Measurements from ENCODE around the gene PUDP. TPM values are rescaled to one million over a fixed set of nuclear protein-coding genes. Genes with fewer than 3 reads are reported as not detected.

Gene PUDP
- total and polyA plus RNA-seq, 7 experiments from 2014 or later, result 6.2 to 16.5 (median 10.5) TPM

DNA sequence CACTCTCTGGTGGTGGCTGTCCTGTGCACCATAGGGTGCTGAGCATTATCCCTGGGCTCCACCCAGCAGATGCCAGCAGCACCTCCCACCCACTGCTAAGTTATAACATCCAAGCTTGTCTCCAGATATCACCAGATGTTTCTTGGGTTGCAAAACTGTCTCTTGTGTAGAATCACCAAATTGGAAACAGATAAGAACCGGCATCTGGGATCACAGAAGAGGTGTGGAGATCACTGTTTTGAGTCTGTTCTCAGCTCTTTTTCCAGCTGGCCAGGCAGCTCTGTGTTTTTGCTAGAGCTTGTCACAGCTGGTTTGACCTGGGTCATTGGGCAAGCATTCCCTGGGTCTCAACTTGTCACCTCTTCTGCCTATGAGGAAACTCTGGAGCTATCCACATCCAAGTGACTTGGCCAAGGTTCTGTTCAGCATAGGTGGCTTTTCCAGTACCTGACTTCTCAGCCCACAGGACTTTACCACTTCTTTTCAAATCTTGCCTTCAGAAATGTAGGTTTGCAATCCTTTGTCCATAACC, 15.3 kb upstream of the PUDP start:
- Histone ChIP-seq H3K27me3 (ENCODE audit: control insufficient read depth in 2 of 2, insufficient read depth in 2 of 2, low read length in 2 of 2) (no peaks in the 10 kb centered on the region), H3K36me3 (ENCODE audit: control insufficient read depth in 2 of 3, insufficient read depth in 3 of 3, low read length in 3 of 3) (no peaks in the 10 kb centered on the region), H3K4me1 (ENCODE audit: control insufficient read depth in 2 of 2, insufficient read depth in 2 of 2, low read length in 2 of 2) (no peaks in the 10 kb centered on the region), H3K9me3 (ENCODE audit: control insufficient read depth in 2 of 3, low read length in 3 of 3) (no peaks in the 10 kb centered on the region), H3K4me3 (ENCODE audit: low read length) (no peak overlapping the region), H3K27ac (ENCODE audit: low read depth, low read length) (no peak overlapping the region)
- ChIA-PET POLR2A (no interaction called here), CTCF (no interaction called here)
- Mint-ChIP-seq H3K4me1 (peaks cover 0 to 2% (median 0%) of the 10 kb centered on the region in 7 donors), H3K4me3 (no peak overlapping the region), H3K27me3 (no peaks in the 10 kb centered on the region), H3K36me3 (peaks cover 0 to 1% (median 0%) of the 10 kb centered on the region in 5 donors), H3K27ac (no peak overlapping the region), H3K9me3 (no peaks in the 10 kb centered on the region)
- no peak for ATAC-seq
- intact Hi-C loops (cut with micrococcal nuclease), result no loop called here
- DNase-seq, result no peak

- Histone ChIP-seq H3K36me3 (ENCODE audit: control insufficient read depth in 2 of 3, insufficient read depth in 3 of 3, low read length in 3 of 3) (no peaks in the 10 kb centered on the region), H3K27ac (ENCODE audit: low read depth, low read length) (no peak overlapping the region), H3K4me3 (ENCODE audit: low read length) (no peak overlapping the region), H3K27me3 (ENCODE audit: control insufficient read depth in 2 of 2, insufficient read depth in 2 of 2, low read length in 2 of 2) (no peaks in the 10 kb centered on the region), H3K9me3 (ENCODE audit: control insufficient read depth in 2 of 3, low read length in 3 of 3) (no peaks in the 10 kb centered on the region), H3K4me1 (ENCODE audit: control insufficient read depth in 2 of 2, insufficient read depth in 2 of 2, low read length in 2 of 2) (no peaks in the 10 kb centered on the region)
- peaks cover 0 to 2% (median 0%) of the 10 kb centered on the region in 7 donors for H3K4me1 Mint-ChIP-seq
- no peak overlapping the region for H3K4me3 Mint-ChIP-seq
- ChIA-PET CTCF (no interaction called here), POLR2A (no interaction called here)
- H3K27me3 Mint-ChIP-seq, result peaks cover 0 to 2% (median 0%) of the 10 kb centered on the region in 5 donors
- intact Hi-C loops (cut with micrococcal nuclease), result no loop called here
- H3K27ac Mint-ChIP-seq, result no peak overlapping the region
- DNase-seq (no peak), ATAC-seq (no peak)
- peaks cover 0 to 2% (median 0%) of the 10 kb centered on the region in 11 donors for H3K9me3 Mint-ChIP-seq
- H3K36me3 Mint-ChIP-seq, result peaks cover 0 to 7% (median 0%) of the 10 kb centered on the region in 5 donors
Observed at GRCh38 chrX:7159149-7159861, 11.4 kb upstream of the PUDP start.

- Histone ChIP-seq H3K27me3 (ENCODE audit: control insufficient read depth in 2 of 2, insufficient read depth in 2 of 2, low read length in 2 of 2) (no peaks in the 10 kb centered on the region), H3K27ac (ENCODE audit: low read depth, low read length) (no peak overlapping the region), H3K9me3 (ENCODE audit: control insufficient read depth in 2 of 3, low read length in 3 of 3) (no peaks in the 10 kb centered on the region), H3K4me3 (ENCODE audit: low read length) (no peak overlapping the region), H3K4me1 (ENCODE audit: control insufficient read depth in 2 of 2, insufficient read depth in 2 of 2, low read length in 2 of 2) (no peaks in the 10 kb centered on the region), H3K36me3 (ENCODE audit: control insufficient read depth in 2 of 3, insufficient read depth in 3 of 3, low read length in 3 of 3) (no peaks in the 10 kb centered on the region)
- H3K4me3 Mint-ChIP-seq, result no peak overlapping the region
- intact Hi-C loops (cut with micrococcal nuclease), result no loop called here
- ATAC-seq, result no peak
- peaks cover 0 to 2% (median 0%) of the 10 kb centered on the region in 5 donors for H3K27me3 Mint-ChIP-seq
- ChIA-PET CTCF (no interaction called here), POLR2A (no interaction called here)
- H3K27ac Mint-ChIP-seq, result no peak overlapping the region
- H3K9me3 Mint-ChIP-seq, result peaks cover 0 to 2% (median 0%) of the 10 kb centered on the region in 11 donors
- no peak for DNase-seq
- H3K4me1 Mint-ChIP-seq, result peaks cover 0 to 2% (median 0%) of the 10 kb centered on the region in 7 donors
- H3K36me3 Mint-ChIP-seq, result peaks cover 0 to 7% (median 0%) of the 10 kb centered on the region in 5 donors
Observed at GRCh38 chrX:7158468-7158990, 10.6 kb upstream of the PUDP start.

GRCh38 chrX:7156879-7157278, 8.9 kb upstream of the PUDP start:
- H3K9me3 Mint-ChIP-seq, result peaks cover 0 to 2% (median 0%) of the 10 kb centered on the region in 11 donors

GRCh38 chrX:7155163-7155562, 7.2 kb upstream of the PUDP start:
- POLR2A ChIA-PET, result interaction anchor here (0.7 kb wide), 1 partner anchor 9 kb away, joined by 5 read pairs; no protein-coding TSS in a partner anchor
- H3K27ac ChIP-seq (ENCODE audit: low read depth, low read length), result no peak overlapping the region
- no peak overlapping the region for H3K27ac Mint-ChIP-seq

More at GRCh38 chrX:7156879-7157278, 8.9 kb upstream of the PUDP start:
- Histone ChIP-seq H3K4me3 (ENCODE audit: low read length) (no peak overlapping the region), H3K27me3 (ENCODE audit: control insufficient read depth in 2 of 2, insufficient read depth in 2 of 2, low read length in 2 of 2) (no peaks in the 10 kb centered on the region), H3K36me3 (ENCODE audit: control insufficient read depth in 2 of 3, insufficient read depth in 3 of 3, low read length in 3 of 3) (no peaks in the 10 kb centered on the region), H3K9me3 (ENCODE audit: control insufficient read depth in 2 of 3, low read length in 3 of 3) (no peaks in the 10 kb centered on the region), H3K27ac (ENCODE audit: low read depth, low read length) (no peak overlapping the region), H3K4me1 (ENCODE audit: control insufficient read depth in 2 of 2, insufficient read depth in 2 of 2, low read length in 2 of 2) (no peaks in the 10 kb centered on the region)
- ChIA-PET POLR2A (no interaction called here), CTCF (no interaction called here)
- H3K4me3 Mint-ChIP-seq, result no peak overlapping the region
- DNase-seq (no peak), ATAC-seq (no peak)
- peaks cover 0 to 6% (median 0%) of the 10 kb centered on the region in 7 donors for H3K4me1 Mint-ChIP-seq
- intact Hi-C loops (cut with micrococcal nuclease), result no loop called here
- H3K27me3 Mint-ChIP-seq, result peaks cover 0 to 2% (median 0%) of the 10 kb centered on the region in 5 donors
- no peak overlapping the region for H3K27ac Mint-ChIP-seq
- H3K36me3 Mint-ChIP-seq, result peaks cover 0 to 7% (median 0%) of the 10 kb centered on the region in 5 donors

DNA sequence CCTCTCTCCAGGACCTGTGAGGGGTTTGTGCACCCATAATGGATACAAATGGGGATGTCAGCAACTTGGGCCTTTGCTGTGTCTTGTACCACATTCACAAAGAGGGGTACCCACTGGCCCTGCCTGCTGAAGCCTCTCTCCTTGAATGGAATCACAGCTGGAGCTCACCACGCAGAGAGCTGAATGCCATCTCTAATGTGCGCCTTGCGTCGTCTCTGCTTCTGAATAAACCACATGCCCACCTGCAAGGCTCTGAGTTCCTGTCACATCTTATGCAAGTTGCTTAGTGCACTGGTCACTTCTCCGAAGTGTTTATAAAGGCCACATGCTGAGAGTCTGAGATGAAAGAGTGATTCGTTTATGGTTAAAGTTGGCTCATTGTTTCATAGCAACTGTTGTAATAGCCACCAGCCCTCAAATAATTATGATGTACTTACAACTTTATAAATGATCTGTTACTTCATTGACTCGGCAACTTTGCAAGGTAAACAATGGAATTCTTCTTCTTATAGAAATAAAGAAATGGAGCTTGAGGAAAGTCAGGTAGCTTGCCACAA, 6.2 kb upstream of the PUDP start:
- peak overlapping the region in 1 of 9 donors; percentile 70 for H3K27ac Mint-ChIP-seq
- intact Hi-C loops (cut with micrococcal nuclease), result no loop called here

More at GRCh38 chrX:7155163-7155562, 7.2 kb upstream of the PUDP start:
- Mint-ChIP-seq H3K4me1 (peaks cover 0 to 6% (median 0%) of the 10 kb centered on the region in 7 donors), H3K36me3 (peaks cover 0 to 7% (median 0%) of the 10 kb centered on the region in 5 donors), H3K9me3 (peaks cover 0 to 2% (median 0%) of the 10 kb centered on the region in 11 donors), H3K4me3 (no peak overlapping the region), H3K27me3 (peaks cover 0 to 2% (median 0%) of the 10 kb centered on the region in 5 donors)
- Histone ChIP-seq H3K27me3 (ENCODE audit: control insufficient read depth in 2 of 2, insufficient read depth in 2 of 2, low read length in 2 of 2) (no peaks in the 10 kb centered on the region), H3K9me3 (ENCODE audit: control insufficient read depth in 2 of 3, low read length in 3 of 3) (no peaks in the 10 kb centered on the region), H3K36me3 (ENCODE audit: control insufficient read depth in 2 of 3, insufficient read depth in 3 of 3, low read length in 3 of 3) (no peaks in the 10 kb centered on the region), H3K4me1 (ENCODE audit: control insufficient read depth in 2 of 2, insufficient read depth in 2 of 2, low read length in 2 of 2) (no peaks in the 10 kb centered on the region), H3K4me3 (ENCODE audit: low read length) (no peak overlapping the region)
- CTCF ChIA-PET, result interaction anchor here (0.7 kb wide), 1 partner anchor 517 kb away, joined by 5 read pairs; no protein-coding TSS in a partner anchor
- ATAC-seq (no peak), DNase-seq (no peak)
- intact Hi-C loops (cut with micrococcal nuclease), result no loop called here

More for the DNA sequence above, 6.2 kb upstream of the PUDP start:
- DNase-seq (no peak), ATAC-seq (no peak)
- no peaks in the 10 kb centered on the region for H3K9me3 ChIP-seq (ENCODE audit: control insufficient read depth in 2 of 3, low read length in 3 of 3)
- H3K27me3 Mint-ChIP-seq, result peaks cover 0 to 2% (median 0%) of the 10 kb centered on the region in 5 donors
- peak overlapping the region in 1 of 10 donors; percentile 39 for H3K4me3 Mint-ChIP-seq
- CTCF ChIA-PET, result interaction anchor here (0.7 kb wide), 1 partner anchor 518 kb away, joined by 5 read pairs; no protein-coding TSS in a partner anchor
- peaks cover 0 to 2% (median 0%) of the 10 kb centered on the region in 11 donors for H3K9me3 Mint-ChIP-seq
- H3K4me1 Mint-ChIP-seq, result peaks cover 0 to 6% (median 0%) of the 10 kb centered on the region in 7 donors
- POLR2A ChIA-PET, result no interaction called here
- peaks cover 0 to 7% (median 0%) of the 10 kb centered on the region in 5 donors for H3K36me3 Mint-ChIP-seq
- H3K27me3 ChIP-seq (ENCODE audit: control insufficient read depth in 2 of 2, insufficient read depth in 2 of 2, low read length in 2 of 2), result no peaks in the 10 kb centered on the region
- H3K36me3 ChIP-seq (ENCODE audit: control insufficient read depth in 2 of 3, insufficient read depth in 3 of 3, low read length in 3 of 3), result no peaks in the 10 kb centered on the region
- no peaks in the 10 kb centered on the region for H3K4me1 ChIP-seq (ENCODE audit: control insufficient read depth in 2 of 2, insufficient read depth in 2 of 2, low read length in 2 of 2)
- H3K4me3 ChIP-seq (ENCODE audit: low read length), result no peak overlapping the region
- H3K27ac ChIP-seq (ENCODE audit: low read depth, low read length), result no peak overlapping the region

Data from naive thymus-derived CD4-positive, alpha-beta T cell (primary cell).